Measurements from ENCODE around the gene ILKAP.

ILKAP gene

GRCh38 chr2:238149841-238150572, 53.5 kb downstream of the ILKAP start:
- DNase-seq (ENCODE audit: low spot score) = no peak
- in situ Hi-C loops (cut with MboI; ENCODE audit: low sequenced_read_pairs, unreplicated experiment) = no loop called here
- no peak for TF ChIP-seq CTCF (IDR thresholded peaks at IDR 0.05; ENCODE audit: borderline replicate concordance, control extremely low read depth, extremely low read depth, insufficient read depth, missing control alignments)

GRCh38 chr2:238148981-238149380, 54.5 kb downstream of the ILKAP start:
- DNase-seq (ENCODE audit: low spot score) = no peak
- in situ Hi-C loops (cut with MboI; ENCODE audit: low sequenced_read_pairs, unreplicated experiment) = no loop called here
- no peak for TF ChIP-seq CTCF (IDR thresholded peaks at IDR 0.05; ENCODE audit: borderline replicate concordance, control extremely low read depth, extremely low read depth, insufficient read depth, missing control alignments)

- in situ Hi-C loops (cut with MboI; ENCODE audit: low sequenced_read_pairs, unreplicated experiment) = no loop called here
- no peak for TF ChIP-seq CTCF (IDR thresholded peaks at IDR 0.05; ENCODE audit: borderline replicate concordance, control extremely low read depth, extremely low read depth, insufficient read depth, missing control alignments)
- no peak for DNase-seq (ENCODE audit: low spot score)
Observed at GRCh38 chr2:238146884-238147544, 56.5 kb downstream of the ILKAP start.

GRCh38 chr2:238145851-238146250, 57.6 kb downstream of the ILKAP start:
- no peak for TF ChIP-seq CTCF (IDR thresholded peaks at IDR 0.05; ENCODE audit: borderline replicate concordance, control extremely low read depth, extremely low read depth, insufficient read depth, missing control alignments)
- in situ Hi-C loops (cut with MboI; ENCODE audit: low sequenced_read_pairs, unreplicated experiment) = no loop called here
- DNase-seq (ENCODE audit: low spot score) = no peak

GRCh38 chr2:238145046-238145445, 58.4 kb downstream of the ILKAP start:
- in situ Hi-C loops (cut with MboI; ENCODE audit: low sequenced_read_pairs, unreplicated experiment) = no loop called here
- TF ChIP-seq CTCF (IDR thresholded peaks at IDR 0.05; ENCODE audit: borderline replicate concordance, control extremely low read depth, extremely low read depth, insufficient read depth, missing control alignments) = no peak

GRCh38 chr2:238144262-238144661, 59.2 kb downstream of the ILKAP start:
- TF ChIP-seq CTCF (IDR thresholded peaks at IDR 0.05; ENCODE audit: borderline replicate concordance, control extremely low read depth, extremely low read depth, insufficient read depth, missing control alignments) = no peak
- in situ Hi-C loops (cut with MboI; ENCODE audit: low sequenced_read_pairs, unreplicated experiment) = no loop called here
- no peak for DNase-seq (ENCODE audit: low spot score)

More at GRCh38 chr2:238145046-238145445, 58.4 kb downstream of the ILKAP start:
- DNase-seq (ENCODE audit: low spot score) = no peak

All from GM13976 (cell line).